ENCODE results near the gene MNT. TPM values are rescaled to one million over a fixed set of nuclear protein-coding genes. Genes with fewer than 3 reads are reported as not detected.

MNT gene
- total and polyA plus RNA-seq, 9 of the 15 experiments (the other 6 are each of a cell fraction or from before 2014, with no cell fraction given), result 0.18 to 23.8 (median 5.3) TPM

DNA sequence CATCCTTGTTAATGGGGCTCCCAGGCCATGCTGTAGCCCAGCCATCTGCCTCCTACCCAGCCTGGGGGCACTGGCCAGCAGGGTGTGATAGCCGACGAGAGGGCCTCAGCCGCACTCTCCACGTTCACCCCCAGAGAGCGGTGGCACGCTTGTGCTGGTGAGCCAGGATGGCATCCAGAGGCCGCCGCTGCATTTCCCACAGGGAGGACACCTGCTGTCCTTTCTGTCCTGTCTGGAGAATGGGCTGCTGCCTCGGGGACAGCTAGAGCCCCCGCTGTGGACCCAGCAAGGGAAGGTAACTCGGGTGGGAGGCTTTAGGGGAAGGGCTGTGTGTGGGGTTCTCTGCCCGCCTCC lies 36.1 kb downstream of the MNT start:
- Histone ChIP-seq H3K4me1 (replicated peaks in 1 of 2; ENCODE audit: control insufficient read depth in 2 of 2, insufficient read depth in 2 of 2, low read length in 2 of 2) (peaks cover under 1 to 4% of the 10 kb centered on the region in 2 experiments; a peak in 3 of 5 replicates), H3K9me3 (replicated peaks; ENCODE audit: control insufficient read depth, insufficient read depth, low read depth, low read length) (no peaks in the 10 kb centered on the region), H3K27me3 (ENCODE audit: control insufficient read depth in 2 of 2, insufficient read depth in 2 of 2, low read length in 2 of 2) (no peaks in the 10 kb centered on the region), H3K9ac (ENCODE audit: insufficient read depth in 1 of 2, low read depth in 2 of 2, low read length in 2 of 2) (no peak overlapping the region), H3K4me3 (no peak overlapping the region), H3K36me3 (ENCODE audit: control insufficient read depth, insufficient read depth, low read length) (no peaks in the 10 kb centered on the region), H3K4me2 (ENCODE audit: insufficient read depth, low read length) (no peak overlapping the region), H4K20me1 (replicated peaks; ENCODE audit: control insufficient read depth, insufficient read depth, low read length) (no peaks in the 10 kb centered on the region; the same call in 1 of the 2 replicates), H2AFZ (ENCODE audit: low read depth, low read length) (no peak overlapping the region), H3K27ac (ENCODE audit: extremely low read depth, low read depth, low read length) (no peak overlapping the region), H3K79me2 (ENCODE audit: control insufficient read depth, insufficient read depth, low read length) (no peaks in the 10 kb centered on the region), H3K9me1 (ENCODE audit: control insufficient read depth, insufficient read depth, low read length) (no peaks in the 10 kb centered on the region)
- 62% methylated on average over 3 of the region's 12 CpGs for WGBS (ENCODE audit: insufficient coverage, low coverage, missing lambda C conversion rate)
- ATAC-seq (no peak), FAIRE-seq (no peak), DNase-seq (ENCODE audit: extremely low read depth in 1 of 4, low spot score in 3 of 4) (no peak)
- TF ChIP-seq DMBX1 (CRISPR knock-in tag; IDR thresholded peaks at IDR 0.05; ENCODE audit: borderline replicate concordance) (no peak), ZBTB11 (CRISPR knock-in tag; IDR thresholded peaks at IDR 0.05) (no peak), TRIM24 (IDR thresholded peaks at IDR 0.05) (no peak), TBL1XR1 (IDR thresholded peaks at IDR 0.05; ENCODE audit: low read length in 2 of 2) (no peak), SLC30A9 (CRISPR knock-in tag; IDR thresholded peaks at IDR 0.05) (no peak)
- TF ChIP-seq, protein P1, sequence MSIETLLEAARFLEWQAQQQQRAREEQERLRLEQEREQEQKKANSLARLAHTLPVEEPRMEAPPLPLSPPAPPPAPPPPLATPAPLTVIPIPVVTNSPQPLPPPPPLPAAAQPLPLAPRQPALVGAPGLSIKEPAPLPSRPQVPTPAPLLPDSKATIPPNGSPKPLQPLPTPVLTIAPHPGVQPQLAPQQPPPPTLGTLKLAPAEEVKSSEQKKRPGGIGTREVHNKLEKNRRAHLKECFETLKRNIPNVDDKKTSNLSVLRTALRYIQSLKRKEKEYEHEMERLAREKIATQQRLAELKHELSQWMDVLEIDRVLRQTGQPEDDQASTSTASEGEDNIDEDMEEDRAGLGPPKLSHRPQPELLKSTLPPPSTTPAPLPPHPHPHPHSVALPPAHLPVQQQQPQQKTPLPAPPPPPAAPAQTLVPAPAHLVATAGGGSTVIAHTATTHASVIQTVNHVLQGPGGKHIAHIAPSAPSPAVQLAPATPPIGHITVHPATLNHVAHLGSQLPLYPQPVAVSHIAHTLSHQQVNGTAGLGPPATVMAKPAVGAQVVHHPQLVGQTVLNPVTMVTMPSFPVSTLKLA (conservative IDR thresholded peaks at IDR 0.05), result no peak
- no TSS peak for BruUV-seq (replicated peaks)
- ChIA-PET CTCF (ENCODE audit: low intra/inter-chr PET ratio) (no interaction called here), POLR2A (interaction anchor here (1.0 kb wide), 1 partner anchor 18 kb away, joined by 4 read pairs; no protein-coding TSS in a partner anchor)
- intact Hi-C loops (cut with micrococcal nuclease) (no loop called here), in situ Hi-C loops (cut with MboI) (no loop called here)

Data from K562 (cell line).